ENCODE measurements around the gene PCYOX1L.

DNA sequence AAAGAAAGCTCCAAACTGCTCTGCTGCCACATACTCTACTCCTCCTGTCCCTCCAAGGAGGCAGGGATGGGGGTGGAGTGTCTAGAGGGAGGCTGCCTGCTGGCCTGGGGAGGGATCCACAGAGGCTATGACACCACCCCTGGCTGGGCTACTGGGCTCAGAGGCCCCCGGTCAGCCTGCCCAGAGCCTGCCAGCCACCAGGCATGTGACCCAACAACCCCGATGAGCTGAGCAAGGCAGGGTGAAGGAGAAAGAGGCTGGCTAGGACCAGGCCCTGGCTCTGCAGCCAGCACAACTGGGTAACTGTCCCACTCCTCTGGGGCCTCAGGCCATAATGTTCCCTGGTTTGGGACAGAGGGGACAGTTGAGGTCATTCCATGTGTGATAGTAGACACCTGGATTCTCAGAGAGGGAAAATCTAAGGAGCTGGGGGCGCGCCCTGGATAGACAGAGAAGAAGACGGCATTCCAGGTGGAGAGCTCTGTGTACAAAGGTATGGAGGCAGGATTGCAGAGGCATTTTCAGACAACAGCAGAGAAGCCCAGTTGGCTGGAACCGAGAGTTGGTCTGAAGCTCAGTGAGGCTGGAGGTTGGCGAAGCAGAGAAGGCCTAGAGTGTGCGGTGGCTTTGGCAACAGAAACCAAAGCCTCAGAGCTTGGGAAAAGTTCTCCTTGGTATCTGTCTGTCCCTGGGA, 55.1 kb downstream of the PCYOX1L start:
- TF ChIP-seq, protein P1, sequence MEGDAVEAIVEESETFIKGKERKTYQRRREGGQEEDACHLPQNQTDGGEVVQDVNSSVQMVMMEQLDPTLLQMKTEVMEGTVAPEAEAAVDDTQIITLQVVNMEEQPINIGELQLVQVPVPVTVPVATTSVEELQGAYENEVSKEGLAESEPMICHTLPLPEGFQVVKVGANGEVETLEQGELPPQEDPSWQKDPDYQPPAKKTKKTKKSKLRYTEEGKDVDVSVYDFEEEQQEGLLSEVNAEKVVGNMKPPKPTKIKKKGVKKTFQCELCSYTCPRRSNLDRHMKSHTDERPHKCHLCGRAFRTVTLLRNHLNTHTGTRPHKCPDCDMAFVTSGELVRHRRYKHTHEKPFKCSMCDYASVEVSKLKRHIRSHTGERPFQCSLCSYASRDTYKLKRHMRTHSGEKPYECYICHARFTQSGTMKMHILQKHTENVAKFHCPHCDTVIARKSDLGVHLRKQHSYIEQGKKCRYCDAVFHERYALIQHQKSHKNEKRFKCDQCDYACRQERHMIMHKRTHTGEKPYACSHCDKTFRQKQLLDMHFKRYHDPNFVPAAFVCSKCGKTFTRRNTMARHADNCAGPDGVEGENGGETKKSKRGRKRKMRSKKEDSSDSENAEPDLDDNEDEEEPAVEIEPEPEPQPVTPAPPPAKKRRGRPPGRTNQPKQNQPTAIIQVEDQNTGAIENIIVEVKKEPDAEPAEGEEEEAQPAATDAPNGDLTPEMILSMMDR (IDR thresholded peaks at IDR 0.05): no peak
- TF ChIP-seq POLR2A (IDR thresholded peaks at IDR 0.05): no peak

Measured in esophagus squamous epithelium (tissue), 4 donors.